Measurements from ENCODE around the gene GPR137C.

GPR137C gene

DNA sequence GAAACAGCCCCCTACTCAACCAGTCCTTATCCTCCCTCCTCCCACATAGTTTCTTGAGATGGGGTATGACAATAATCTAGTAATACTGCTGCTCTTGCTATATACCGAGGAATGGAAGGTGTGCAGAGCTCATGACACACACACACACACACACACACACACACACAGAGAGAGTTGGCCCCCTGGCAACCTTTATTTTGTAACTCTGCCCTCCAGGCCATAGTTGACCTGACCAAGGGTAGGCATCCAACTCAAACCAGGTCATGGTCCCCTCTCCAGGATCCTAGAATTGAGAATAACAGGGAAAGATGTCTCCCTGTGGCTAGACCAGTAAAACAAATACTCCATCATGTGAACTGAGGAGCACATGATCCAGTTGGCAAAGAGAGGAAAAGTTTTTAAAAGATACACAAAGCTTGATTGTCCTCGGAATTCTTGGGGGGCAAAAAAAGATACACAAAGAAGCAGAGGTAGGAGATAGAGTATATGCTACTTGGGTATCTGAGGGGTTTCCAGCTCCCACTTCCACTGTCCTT, 131.4 kb downstream of the GPR137C start:
- DNase-seq (ENCODE audit: low spot score), result no peak

GRCh38 chr14:52686176-52686575, 133.5 kb downstream of the GPR137C start:
- DNase-seq (ENCODE audit: low spot score), result no peak

All from COLO829 (cell line).